SIG-M5 treated with dmso at 0.1 percent for 504 hours (cell line): ENCODE data around the gene TGFBR3.

Experiments
- DNase-seq: peaks from one replicate; lab custom pipeline; 2025; ENCODE audit not compliant: unreplicated experiment; lab: John Stamatoyannopoulos, UW

TGFBR3 gene

GRCh38 chr1:91718368-91718767 lies 167.6 kb downstream of the TGFBR3 start:
- no peak for DNase-seq

- DNase-seq, result no peak
Measured at GRCh38 chr1:91717839-91718238, 168.1 kb downstream of the TGFBR3 start.

- DNase-seq, result no peak
Measured at GRCh38 chr1:91716339-91716738, 169.6 kb downstream of the TGFBR3 start.

GRCh38 chr1:91715416-91716000 lies 170.4 kb downstream of the TGFBR3 start:
- no peak for DNase-seq

GRCh38 chr1:91714867-91715381 lies 171.0 kb downstream of the TGFBR3 start:
- DNase-seq, result no peak

- peak; percentile 58 for DNase-seq
Measured at GRCh38 chr1:91712981-91713841, 172.7 kb downstream of the TGFBR3 start.

GRCh38 chr1:91712393-91712792 lies 173.6 kb downstream of the TGFBR3 start:
- no peak for DNase-seq

GRCh38 chr1:91711504-91712247 lies 174.3 kb downstream of the TGFBR3 start:
- no peak for DNase-seq

- DNase-seq, result no peak
Measured at GRCh38 chr1:91710261-91710660, 175.7 kb downstream of the TGFBR3 start.

- DNase-seq, result no peak
Measured at GRCh38 chr1:91708691-91709090, 177.3 kb downstream of the TGFBR3 start.

- DNase-seq, result no peak
Measured at GRCh38 chr1:91707890-91708218, 178.1 kb downstream of the TGFBR3 start.

GRCh38 chr1:91707114-91707889 lies 178.6 kb downstream of the TGFBR3 start:
- no peak for DNase-seq

- DNase-seq, result no peak
Measured at GRCh38 chr1:91706140-91706957, 179.6 kb downstream of the TGFBR3 start.

- no peak for DNase-seq
Measured at GRCh38 chr1:91704746-91705145, 181.2 kb downstream of the TGFBR3 start.

GRCh38 chr1:91703095-91703494 lies 182.9 kb downstream of the TGFBR3 start:
- no peak for DNase-seq

- DNase-seq, result no peak
Measured at GRCh38 chr1:91701472-91701869, 184.5 kb downstream of the TGFBR3 start.

- DNase-seq, result no peak
Measured at GRCh38 chr1:91700771-91701471, 185.0 kb downstream of the TGFBR3 start.

- DNase-seq, result no peak
Measured at GRCh38 chr1:91700332-91700731, 185.6 kb downstream of the TGFBR3 start.

GRCh38 chr1:91699339-91699974 lies 186.5 kb downstream of the TGFBR3 start:
- no peak for DNase-seq
